Left lung (tissue), 10 donors: Measurements from ENCODE around the gene BAIAP2L1. TPM values are rescaled to one million over a fixed set of nuclear protein-coding genes. Genes with fewer than 3 reads are reported as not detected.
A peak's percentile ranks its signal among the peaks of the same experiment; 100 is the strongest.

Source experiments
- ATAC-seq: fragments of 200-7000 bp; cut with Tn5 transposase; one replicate; pipeline ENCODE4 v1.9.1; 2020; ENCODE audit warnings: moderate library complexity
- DNase-seq, 4 donors: peaks; one replicate each; pipeline ENCODE4 v3.0.0-alpha.2; 2013 to 2020
- H3K27ac ChIP-seq, 2 donors: fragments of 200-600 bp; sonication (generic) in 1 of 2; one replicate each; pipeline versions ENCODE4 v1.5.0 to v1.8.0; 2020 to 2021
- H3K27me3 ChIP-seq, 2 donors: fragments of 200-600 bp; sonication (generic) in 1 of 2; one replicate each; pipeline versions ENCODE4 v1.5.0 to v1.8.0; 2020 to 2021
- H3K36me3 ChIP-seq, 2 donors: fragments of 200-600 bp; sonication (generic) in 1 of 2; one replicate each; pipeline versions ENCODE4 v1.5.0 to v1.8.0; 2020 to 2021
- H3K4me1 ChIP-seq, 2 donors: fragments of 200-600 bp; one replicate each; pipeline ENCODE4 v1.8.0; 2021
- H3K4me3 ChIP-seq, 2 donors: fragments of 200-600 bp; sonication (generic) in 1 of 2; one replicate each; pipeline versions ENCODE4 v1.5.0 to v1.8.0; 2020 to 2021; ENCODE audit warnings: mild to moderate bottlenecking in 1 of 2
- H3K9me3 ChIP-seq, 2 donors: fragments of 200-600 bp; sonication (generic) in 1 of 2; one replicate each; pipeline versions ENCODE4 v1.5.0 to v1.8.0; 2020 to 2021
- intact Hi-C, 2 donors: fragments of 100-400 bp; cut with DNase I; formaldehyde crosslinking; loops; one replicate each; pipeline versions ENCODE4 v1.11.2 to v1.14.2; 2022
- polyA plus RNA-seq, 6 donors: library from polyadenylated mRNA; unstranded; fragments of 120-200 nt; gene quantifications; one replicate each; pipeline ENCODE4 v1.2.1, GENCODE V29; 2013; ENCODE audit not compliant: insufficient read length in 6 of 6
- total RNA-seq, 2 donors: library from RNA; stranded (reverse); fragmentation: NEBNext Ultra II Directional; extraction: Animal tissue kit (Norgen Biotek cat#: 25700); gene quantifications; one replicate each; pipeline ENCODE4 v1.2.1, GENCODE V29; 2021
- TF ChIP-seq, protein P1 (sequence below), 2 donors: fragments of 200-600 bp; sonication (generic) in 1 of 2; IDR thresholded peaks; one replicate each; pipeline versions ENCODE4 v1.5.0 to v1.8.0; 2021; ENCODE audit warnings: antibody characterized with exemption in 2 of 2
- donor health status: DM: no; HTN: yes; CAD: no.
- donor health status: DM: no; HTN: no; CAD: no.

Gene BAIAP2L1
- total and polyA plus RNA-seq, 8 donors: 16.6 to 31.8 (median 20.9) TPM

GRCh38 chr7:98314469-98314868 is 86.4 kb downstream of the BAIAP2L1 start:
- Histone ChIP-seq H3K4me1 (no peaks in the 10 kb centered on the region), H3K36me3 (peaks cover 0 to 37% of the 10 kb centered on the region in 2 donors), H3K27me3 (no peaks in the 10 kb centered on the region), H3K9me3 (no peaks in the 10 kb centered on the region), H3K27ac (no peak overlapping the region), H3K4me3 (no peak overlapping the region)
- TF ChIP-seq, protein P1, sequence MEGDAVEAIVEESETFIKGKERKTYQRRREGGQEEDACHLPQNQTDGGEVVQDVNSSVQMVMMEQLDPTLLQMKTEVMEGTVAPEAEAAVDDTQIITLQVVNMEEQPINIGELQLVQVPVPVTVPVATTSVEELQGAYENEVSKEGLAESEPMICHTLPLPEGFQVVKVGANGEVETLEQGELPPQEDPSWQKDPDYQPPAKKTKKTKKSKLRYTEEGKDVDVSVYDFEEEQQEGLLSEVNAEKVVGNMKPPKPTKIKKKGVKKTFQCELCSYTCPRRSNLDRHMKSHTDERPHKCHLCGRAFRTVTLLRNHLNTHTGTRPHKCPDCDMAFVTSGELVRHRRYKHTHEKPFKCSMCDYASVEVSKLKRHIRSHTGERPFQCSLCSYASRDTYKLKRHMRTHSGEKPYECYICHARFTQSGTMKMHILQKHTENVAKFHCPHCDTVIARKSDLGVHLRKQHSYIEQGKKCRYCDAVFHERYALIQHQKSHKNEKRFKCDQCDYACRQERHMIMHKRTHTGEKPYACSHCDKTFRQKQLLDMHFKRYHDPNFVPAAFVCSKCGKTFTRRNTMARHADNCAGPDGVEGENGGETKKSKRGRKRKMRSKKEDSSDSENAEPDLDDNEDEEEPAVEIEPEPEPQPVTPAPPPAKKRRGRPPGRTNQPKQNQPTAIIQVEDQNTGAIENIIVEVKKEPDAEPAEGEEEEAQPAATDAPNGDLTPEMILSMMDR (IDR thresholded peaks at IDR 0.05): no peak
- intact Hi-C loops: no loop called here
- peak in 1 of 4 donors; percentile 37 for DNase-seq
- ATAC-seq: no peak

DNA sequence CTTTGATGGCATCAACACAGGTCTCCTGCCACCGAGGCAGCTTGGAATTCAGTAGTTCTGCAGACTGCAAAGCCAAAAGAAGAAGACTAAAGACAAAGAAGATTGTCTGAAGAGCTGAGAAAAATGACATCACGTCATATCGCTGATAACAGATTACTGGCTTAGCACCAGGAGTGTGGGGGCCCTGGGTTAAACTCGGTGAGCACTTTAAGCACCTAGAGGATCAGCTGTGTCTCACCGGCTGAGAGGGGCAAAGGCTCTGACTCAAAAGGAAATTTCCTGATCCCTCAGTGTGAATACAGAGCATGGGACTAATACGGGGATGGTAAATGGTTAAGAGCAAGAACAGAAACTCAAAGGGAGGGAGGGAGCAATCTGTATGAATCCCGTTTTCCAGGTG is 88.7 kb downstream of the BAIAP2L1 start:
- TF ChIP-seq, protein P1 (IDR thresholded peaks at IDR 0.05): no peak
- no peak for DNase-seq
- Histone ChIP-seq H3K4me3 (no peak overlapping the region), H3K9me3 (no peaks in the 10 kb centered on the region), H3K27me3 (no peaks in the 10 kb centered on the region), H3K27ac (no peak overlapping the region), H3K36me3 (peaks cover 0 to 60% of the 10 kb centered on the region in 2 donors), H3K4me1 (no peaks in the 10 kb centered on the region)
- intact Hi-C loops: no loop called here
- ATAC-seq: no peak

DNA sequence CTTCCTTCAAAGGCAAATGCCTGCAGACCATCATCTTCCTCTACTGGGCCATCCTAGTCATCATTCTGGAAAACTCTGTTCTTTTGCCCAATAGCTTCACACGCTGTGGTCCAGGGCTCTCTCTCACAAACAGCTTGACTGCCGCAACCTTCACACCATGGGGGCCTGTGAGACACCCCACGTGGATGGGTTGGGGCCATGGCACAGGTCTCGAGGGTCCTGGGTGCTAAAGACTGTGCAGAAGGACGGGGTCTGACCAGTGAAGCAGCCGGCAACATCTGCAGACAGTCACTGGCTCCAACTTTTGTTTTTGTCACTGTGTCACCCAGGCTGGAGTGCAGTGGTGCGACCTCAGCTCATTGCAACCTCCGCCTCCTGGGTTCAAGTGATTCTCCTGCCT is 91.3 kb downstream of the BAIAP2L1 start:
- no peaks in the 10 kb centered on the region for H3K27me3 ChIP-seq
- TF ChIP-seq, protein P1 (IDR thresholded peaks at IDR 0.05): no peak
- ATAC-seq (no peak), DNase-seq (peak in 1 of 4 donors; percentile 46)
- H3K4me3 ChIP-seq: no peak overlapping the region
- intact Hi-C loops: no loop called here
- H3K4me1 ChIP-seq: no peaks in the 10 kb centered on the region
- no peak overlapping the region for H3K27ac ChIP-seq
- peaks cover 0 to 69% of the 10 kb centered on the region in 2 donors for H3K36me3 ChIP-seq
- H3K9me3 ChIP-seq: no peaks in the 10 kb centered on the region

GRCh38 chr7:98307971-98308466 is 92.9 kb downstream of the BAIAP2L1 start:
- Histone ChIP-seq H3K9me3 (no peaks in the 10 kb centered on the region), H3K27ac (no peak overlapping the region), H3K36me3 (peaks cover 0 to 75% of the 10 kb centered on the region in 2 donors), H3K4me1 (no peaks in the 10 kb centered on the region), H3K4me3 (no peak overlapping the region), H3K27me3 (no peaks in the 10 kb centered on the region)
- ATAC-seq (no peak), DNase-seq (peak in 1 of 4 donors; percentile 62)
- TF ChIP-seq, protein P1 (IDR thresholded peaks at IDR 0.05): no peak
- intact Hi-C loops: loop anchor here in 1 of 2 donors (1.0 kb wide), 1 partner anchor 21 kb away; no protein-coding TSS in a partner anchor

DNA sequence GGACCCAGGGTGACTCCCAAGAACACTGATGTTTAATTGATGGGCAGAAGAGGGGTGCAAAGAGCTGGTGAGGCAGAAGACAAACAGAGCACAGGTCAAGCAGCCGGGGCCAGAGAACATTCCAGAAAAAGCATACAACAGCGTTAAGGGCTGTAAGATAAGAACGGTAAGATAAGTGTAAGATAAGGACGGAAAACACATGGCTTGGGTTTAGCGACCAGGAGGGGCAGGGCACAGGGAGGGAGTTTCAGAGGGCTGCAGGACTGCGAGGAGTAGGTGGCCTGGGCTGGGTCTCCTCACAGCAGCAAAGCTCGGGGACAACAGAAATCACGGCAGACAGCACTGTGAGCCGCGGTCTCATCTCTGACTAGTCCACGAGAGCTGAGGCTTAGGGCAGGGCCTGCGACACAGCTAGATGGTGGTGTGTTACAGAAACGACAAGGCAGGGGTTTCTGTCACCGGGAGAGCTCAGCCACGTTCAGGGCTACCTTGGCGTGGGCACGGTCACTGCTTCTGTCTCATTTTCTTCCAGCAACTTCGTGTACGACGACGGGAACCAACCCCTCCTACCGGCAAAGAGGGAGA is 94.8 kb downstream of the BAIAP2L1 start:
- Histone ChIP-seq H3K4me1 (no peaks in the 10 kb centered on the region), H3K9me3 (no peaks in the 10 kb centered on the region), H3K4me3 (no peak overlapping the region), H3K36me3 (peaks cover 0 to 83% of the 10 kb centered on the region in 2 donors), H3K27ac (no peak overlapping the region), H3K27me3 (no peaks in the 10 kb centered on the region)
- ATAC-seq (no peak), DNase-seq (peak in 1 of 4 donors; percentile 62)
- TF ChIP-seq, protein P1 (IDR thresholded peaks at IDR 0.05): no peak
- intact Hi-C loops: no loop called here
